GM15510 (cell line): ENCODE results near the gene GLYR1.

Source experiments
- POLR2A ChIP-seq: IDR thresholded peaks from 3 replicates; pipeline ENCODE4 v1.6.1; 2011; ENCODE audit warnings: borderline replicate concordance; ENCODE audit not compliant: insufficient read length; ENCODE audit errors: extremely low read depth

GLYR1 gene

DNA sequence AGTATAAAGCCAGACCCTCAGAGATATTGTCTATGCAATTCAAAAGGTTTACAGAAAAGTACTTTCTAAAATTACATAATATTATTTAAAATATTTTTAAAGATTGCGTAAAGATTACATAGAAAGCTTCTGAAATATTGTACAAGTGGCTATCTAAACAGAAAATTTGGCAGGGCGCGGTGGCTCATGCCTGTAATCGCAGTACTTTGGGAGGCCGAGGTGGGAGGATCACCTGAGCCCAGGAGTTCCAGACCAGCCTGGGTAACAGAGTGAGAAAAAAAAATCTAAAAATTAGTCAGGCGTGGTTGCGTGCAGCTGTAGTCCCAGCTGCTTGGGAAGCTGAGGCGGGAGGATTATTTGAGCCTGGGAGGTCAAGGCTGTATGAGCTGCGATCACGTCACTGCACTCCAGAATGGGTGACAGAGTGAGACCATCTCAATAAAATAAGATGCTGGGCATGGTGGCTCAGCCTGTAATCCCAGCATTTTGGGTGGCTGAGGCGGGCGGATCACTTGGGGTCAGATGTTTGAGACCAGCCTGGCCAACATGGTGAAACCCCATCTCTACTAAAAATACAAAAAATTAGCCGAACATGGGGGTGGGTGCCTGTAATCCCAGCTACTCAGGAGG lies 18.3 kb upstream of the GLYR1 start:
- no peak for TF ChIP-seq POLR2A

DNA sequence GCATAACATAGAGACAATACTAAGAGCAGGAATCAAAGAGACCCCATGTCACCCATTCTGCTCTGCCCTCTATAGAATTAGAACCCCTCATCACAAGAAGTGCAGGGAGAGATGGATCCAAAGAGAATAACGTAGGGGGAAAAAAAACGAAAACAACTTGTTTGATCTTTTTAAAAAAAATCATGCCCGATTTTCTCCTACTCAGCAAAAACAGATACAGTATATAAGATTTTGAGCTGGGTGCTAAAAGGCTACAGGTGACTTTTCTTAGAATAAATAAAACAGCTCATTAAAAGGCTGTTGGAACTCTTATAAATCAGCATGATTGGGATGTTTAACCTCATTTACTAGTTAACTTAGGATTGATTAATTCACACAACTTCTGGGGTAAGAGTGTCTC lies 17.6 kb upstream of the GLYR1 start:
- no peak for TF ChIP-seq POLR2A

DNA sequence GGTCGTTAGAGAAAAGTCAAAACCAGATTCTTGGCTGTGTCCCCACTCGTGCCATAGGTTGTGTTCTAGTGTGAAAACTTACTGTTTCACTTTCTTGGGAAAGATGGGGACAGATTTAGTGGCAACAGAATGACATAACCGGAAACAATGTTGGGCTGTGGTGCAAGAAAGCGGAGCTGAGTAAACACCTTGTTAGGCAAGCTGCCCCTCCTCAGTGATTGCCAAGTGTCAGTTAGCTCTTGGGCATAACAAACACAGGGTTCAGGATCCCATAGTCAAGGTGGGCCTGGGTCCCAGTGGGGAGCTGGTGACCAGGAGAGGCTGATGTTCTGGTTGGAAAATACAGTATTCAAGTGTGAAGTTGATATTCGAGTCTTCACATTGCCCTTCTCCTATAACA lies 15.6 kb upstream of the GLYR1 start:
- no peak for TF ChIP-seq POLR2A

GRCh38 chr16:4860727-4861342 lies 13.7 kb upstream of the GLYR1 start:
- TF ChIP-seq POLR2A: no peak

- no peak for TF ChIP-seq POLR2A
Observed at GRCh38 chr16:4859900-4860255, 12.8 kb upstream of the GLYR1 start.

- no peak for TF ChIP-seq POLR2A
Observed at GRCh38 chr16:4859190-4859899, 12.3 kb upstream of the GLYR1 start.

DNA sequence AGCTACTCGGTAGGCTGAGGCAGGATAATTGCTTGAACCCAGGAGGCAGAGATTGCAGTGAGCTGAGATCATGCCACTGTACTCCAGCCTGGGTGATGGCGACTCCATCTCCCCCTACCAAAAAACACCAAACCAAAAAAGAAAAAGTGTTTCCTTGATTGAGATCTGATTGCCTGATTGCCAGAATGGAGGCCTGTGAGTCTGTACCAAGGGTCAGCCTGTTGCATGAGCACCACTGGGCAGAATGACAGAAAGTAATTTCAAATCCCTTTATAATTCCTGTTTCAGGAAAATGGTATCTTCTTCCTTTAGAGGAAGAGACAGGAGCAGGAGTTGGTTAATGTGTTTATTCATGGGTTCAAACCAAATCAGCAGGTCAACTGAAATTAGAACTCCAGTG lies 8.7 kb upstream of the GLYR1 start:
- no peak for TF ChIP-seq POLR2A

GRCh38 chr16:4855371-4855770 lies 8.3 kb upstream of the GLYR1 start:
- TF ChIP-seq POLR2A: no peak

DNA sequence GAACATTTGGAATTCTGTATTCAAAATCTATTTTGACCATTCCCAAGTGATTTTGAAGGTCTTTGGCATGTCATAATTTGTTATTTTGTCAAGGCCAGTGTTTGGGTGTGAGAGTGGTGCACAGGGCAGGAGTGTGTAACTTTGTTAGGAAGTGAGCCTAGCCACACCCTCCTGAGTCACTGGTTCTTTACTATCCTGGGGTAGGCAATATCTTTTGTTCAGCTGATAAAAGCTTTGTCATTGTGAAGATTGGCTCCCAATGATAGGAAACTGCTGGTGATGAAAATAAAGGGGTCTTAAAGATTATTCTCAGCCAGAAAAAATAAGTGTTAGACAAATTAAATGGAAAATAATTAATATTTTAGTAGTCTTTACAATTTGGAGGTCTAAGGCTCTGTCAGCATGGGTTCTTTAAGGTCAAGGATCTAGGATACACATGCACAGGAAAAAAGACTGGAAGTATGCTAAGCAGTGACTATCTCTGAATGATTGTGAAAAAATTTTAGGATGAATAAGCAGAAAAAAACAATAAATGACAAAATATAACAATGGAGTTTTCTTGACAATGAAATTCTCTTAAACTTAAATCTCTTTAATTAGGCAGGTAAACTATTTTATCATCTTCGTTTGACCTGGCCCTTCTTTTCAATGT lies 5.3 kb upstream of the GLYR1 start:
- no peak for TF ChIP-seq POLR2A

DNA sequence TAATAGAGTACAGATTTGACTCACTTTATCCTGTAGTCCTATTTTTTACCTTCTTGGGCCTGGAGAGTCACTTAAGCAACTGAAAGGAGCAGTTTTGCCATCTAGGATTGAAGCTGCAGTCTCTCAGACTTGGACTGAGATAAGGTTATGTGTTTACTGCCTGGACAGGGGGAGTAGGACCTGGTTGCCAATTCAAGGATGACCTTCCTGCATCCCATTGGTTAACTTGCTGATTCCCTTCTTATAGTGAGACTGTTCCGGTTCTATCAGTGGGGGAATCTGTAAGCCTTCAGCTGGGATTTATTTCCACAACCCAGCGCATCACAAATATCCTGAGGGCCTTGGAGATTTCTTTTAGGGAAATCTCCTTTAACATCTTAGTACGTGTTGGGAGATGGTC lies 3.1 kb upstream of the GLYR1 start:
- TF ChIP-seq POLR2A: no peak

GRCh38 chr16:4847774-4848587 lies 893 bp upstream of the GLYR1 start:
- TF ChIP-seq POLR2A: no peak

DNA sequence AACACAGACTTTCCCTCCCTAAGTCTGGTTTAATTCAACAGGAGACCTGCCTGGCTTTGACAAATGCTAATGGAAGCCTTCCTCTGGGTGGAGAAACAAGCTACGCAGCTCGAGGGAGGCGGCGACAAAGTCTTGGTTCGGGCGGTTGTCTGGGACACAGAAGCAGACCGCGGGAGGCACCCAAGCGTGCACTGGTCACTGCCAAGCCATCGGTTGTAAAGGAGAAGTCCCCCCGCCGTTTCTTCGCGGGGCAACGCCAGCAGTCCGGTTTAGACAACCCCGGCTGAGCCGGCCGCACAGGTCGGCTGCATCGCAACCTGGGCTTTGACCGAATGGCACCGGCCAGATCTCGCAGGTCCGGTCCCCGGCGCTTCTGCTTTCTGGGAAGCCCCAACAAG lies 586 bp downstream of the GLYR1 start:
- no peak for TF ChIP-seq POLR2A

- TF ChIP-seq POLR2A: no peak
Observed at GRCh38 chr16:4840984-4841383, 6.1 kb downstream of the GLYR1 start.

GRCh38 chr16:4839942-4840341 lies 7.1 kb downstream of the GLYR1 start:
- no peak for TF ChIP-seq POLR2A
